GM21737 (cell line): Measurements from ENCODE around the gene AAR2.

Source experiments
- ATAC-seq: cut with Tn5 transposase; IDR thresholded peaks from one replicate; pipeline ENCODE4 v1.9.1; 2021; ENCODE audit warnings: mild to moderate bottlenecking, moderate library complexity; ENCODE audit not compliant: unreplicated experiment

Gene AAR2

GRCh38 chr20:36275441-36276189 is 39.3 kb downstream of the AAR2 start:
- ATAC-seq = no peak

DNA sequence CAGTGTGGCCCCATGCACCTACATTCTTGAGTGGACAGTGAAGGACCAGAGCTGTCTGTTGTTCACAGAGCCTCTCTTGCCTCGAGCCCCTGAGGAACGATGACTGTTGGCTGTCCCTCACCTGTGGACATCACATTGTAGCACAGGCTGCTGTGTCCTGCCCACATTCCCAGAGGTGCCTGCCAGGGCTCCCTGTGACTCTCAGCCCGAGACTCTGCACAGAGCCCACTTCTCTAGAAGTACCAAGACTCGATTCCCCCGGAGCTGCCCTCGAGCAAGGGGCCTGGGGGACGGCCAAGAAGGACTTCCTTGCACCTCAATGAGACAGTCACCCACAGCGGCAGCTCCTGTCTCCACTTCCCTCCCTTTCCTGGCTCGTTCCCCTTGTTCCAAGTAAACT is 41.3 kb downstream of the AAR2 start:
- ATAC-seq = no peak

DNA sequence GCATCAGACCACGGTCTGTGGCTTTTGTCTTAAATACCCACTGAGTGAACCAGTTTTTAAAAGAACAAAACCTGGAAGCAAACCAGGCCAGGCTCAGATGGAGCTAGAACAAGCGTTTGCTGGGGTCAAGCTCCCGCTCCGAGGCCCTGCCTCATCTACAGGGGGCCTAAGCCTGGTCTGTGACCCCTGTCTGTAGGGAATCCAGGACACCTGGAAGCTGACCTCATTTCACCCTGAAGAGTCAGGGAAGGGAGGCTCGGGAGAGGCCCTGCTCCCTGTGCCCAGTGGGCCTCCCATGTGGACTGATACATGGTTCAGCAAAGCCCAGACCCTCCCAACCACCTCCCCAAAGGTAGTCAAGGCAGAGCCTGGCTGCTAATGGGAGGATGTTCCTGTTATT is 43.1 kb downstream of the AAR2 start:
- ATAC-seq = no peak

DNA sequence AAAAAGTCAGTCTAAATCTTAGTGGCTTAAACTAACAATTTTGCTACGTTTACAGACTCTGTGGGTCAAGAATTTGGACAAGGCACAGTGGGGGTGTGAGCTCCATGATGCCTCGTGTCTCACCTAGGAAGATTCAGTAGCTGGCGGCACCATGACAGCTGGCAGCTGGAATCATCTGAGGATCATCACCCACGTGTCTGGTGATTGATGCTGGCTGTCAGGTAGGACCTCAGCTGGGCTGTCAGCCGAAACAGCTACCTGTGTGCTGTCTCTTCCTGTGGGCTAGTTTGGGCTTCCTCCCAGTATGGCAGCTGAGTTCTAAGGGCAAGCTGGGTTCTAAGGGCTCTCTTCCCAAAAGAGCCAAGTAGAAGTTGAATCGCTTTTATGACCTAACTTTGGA is 43.5 kb downstream of the AAR2 start:
- ATAC-seq = no peak

DNA sequence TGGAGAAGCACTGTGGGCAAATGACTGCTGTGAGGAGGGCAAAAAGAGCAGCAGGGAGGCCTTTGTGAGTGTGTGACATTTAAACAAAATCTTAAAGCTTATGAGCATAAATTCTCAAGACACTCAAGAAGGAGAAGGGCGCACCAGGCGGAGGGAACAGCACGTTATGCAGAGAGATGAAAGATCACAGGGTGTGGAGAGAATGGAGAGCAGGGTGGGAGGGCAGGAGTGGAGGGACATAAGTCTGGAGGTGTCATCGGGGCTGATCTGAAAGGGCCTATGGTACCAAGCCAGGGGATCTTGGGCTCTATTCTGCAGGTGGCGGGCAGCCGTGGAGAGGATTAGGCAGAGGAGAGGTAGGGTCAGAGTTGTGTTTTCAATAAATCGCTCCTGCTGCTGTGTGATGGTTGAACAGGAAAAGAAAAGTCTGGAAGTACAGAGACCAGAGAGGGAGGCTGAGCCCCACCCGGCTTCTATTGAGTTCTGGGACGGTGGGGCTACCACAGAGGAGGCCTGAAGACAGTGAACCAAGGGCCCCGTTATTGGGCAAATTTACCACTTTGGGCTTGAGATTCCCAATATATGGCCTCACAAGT is 45.6 kb downstream of the AAR2 start:
- no peak for ATAC-seq

DNA sequence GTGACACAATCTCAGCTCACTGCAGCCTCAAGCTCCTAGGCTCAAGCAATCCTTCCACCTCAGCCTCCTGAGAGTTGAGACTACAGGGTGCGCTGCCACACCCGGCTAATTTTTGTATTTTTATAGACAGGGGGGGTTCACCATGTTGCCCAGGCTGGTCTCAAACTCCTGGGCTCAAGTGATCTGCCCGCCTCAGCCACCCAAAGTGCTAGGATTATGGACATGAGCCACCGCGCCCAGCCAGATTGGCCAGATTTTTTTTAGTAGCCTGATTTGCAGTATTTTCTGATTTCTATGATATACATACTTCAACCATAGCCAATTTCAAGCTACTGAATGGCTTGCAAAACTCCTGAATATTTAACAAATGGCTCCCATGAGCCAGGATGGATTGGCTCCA is 48.5 kb downstream of the AAR2 start:
- no peak for ATAC-seq

DNA sequence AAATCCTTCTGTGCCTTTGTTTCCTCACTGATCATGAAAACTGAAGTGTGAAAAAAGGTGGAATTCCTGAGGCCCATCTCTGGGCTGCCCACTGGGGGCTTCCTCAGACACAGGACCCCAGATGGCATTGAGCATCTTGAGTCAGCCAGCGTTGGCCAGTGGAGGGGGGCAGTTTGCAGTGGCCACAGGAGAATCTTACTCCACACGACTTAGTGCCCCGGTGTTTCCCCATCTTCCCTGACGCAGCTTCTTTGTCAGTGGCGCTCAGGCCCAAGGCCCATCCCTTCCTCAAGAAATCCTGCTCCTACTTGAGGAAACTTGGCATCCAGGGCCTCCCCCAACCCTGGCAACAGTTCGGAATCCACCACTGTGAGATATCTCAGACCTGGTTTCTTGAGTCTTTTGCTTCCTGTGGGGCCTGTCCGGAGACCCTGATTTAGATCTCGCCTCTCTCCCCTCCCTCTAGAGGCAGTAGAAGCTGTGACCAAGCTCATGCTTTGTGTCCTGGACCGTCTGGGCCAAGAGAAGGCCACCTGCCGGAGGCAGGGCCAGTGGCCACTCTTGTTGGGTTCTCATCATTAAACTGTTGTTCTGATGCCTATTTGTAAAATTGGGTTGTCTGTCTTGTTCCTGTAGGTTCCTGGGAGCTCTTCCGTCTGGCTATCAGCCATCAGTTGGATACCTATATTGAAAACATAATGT is 49.6 kb downstream of the AAR2 start:
- ATAC-seq = no peak

DNA sequence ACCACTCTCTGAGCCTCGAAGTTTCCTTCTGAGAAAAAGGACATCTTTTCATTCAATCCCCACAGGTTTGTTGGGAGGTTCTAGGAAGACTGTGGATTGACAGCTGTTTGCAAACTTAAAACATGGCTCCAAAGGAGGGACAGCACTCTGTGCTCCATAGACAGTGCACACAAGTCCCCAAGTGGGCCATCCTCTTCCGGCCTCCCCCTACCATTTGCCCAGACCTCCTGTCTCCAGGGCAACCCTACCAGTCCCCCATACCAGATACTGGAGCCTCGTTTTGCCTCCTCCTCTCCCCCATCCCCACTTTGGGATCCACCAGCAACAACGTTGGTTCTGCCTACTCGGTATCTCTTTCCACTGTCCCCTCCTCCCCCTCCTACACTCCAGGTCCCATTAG is 61.4 kb downstream of the AAR2 start:
- ATAC-seq = no peak

- ATAC-seq = no peak
Observed at GRCh38 chr20:36298061-36298460, 61.8 kb downstream of the AAR2 start.

- ATAC-seq = no peak
Observed at GRCh38 chr20:36298795-36299339, 62.6 kb downstream of the AAR2 start.

DNA sequence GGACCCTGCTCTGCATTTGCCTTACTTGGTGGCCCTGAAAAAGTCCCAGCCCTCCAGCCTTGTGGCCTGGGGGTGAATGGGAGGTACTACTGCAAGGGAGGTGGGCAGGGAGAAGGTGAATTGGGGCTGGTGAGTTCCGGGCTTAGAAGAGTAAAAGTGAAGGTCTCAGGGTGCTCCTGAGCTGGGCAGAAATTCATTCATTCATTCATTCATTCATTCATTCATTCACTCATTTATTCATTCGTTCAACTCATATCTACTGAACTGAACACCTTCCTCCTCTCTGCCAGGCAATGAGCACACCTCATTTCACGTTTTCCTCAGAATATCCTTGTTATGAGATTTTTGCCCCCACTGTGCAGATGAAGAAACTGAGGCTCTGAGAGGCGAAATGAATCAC is 63.2 kb downstream of the AAR2 start:
- ATAC-seq = no peak

GRCh38 chr20:36301359-36302119 is 65.3 kb downstream of the AAR2 start:
- ATAC-seq = no peak

GRCh38 chr20:36303020-36303595 is 66.8 kb downstream of the AAR2 start:
- ATAC-seq = no peak

- no peak for ATAC-seq
Observed at GRCh38 chr20:36303831-36304230, 67.6 kb downstream of the AAR2 start.

DNA sequence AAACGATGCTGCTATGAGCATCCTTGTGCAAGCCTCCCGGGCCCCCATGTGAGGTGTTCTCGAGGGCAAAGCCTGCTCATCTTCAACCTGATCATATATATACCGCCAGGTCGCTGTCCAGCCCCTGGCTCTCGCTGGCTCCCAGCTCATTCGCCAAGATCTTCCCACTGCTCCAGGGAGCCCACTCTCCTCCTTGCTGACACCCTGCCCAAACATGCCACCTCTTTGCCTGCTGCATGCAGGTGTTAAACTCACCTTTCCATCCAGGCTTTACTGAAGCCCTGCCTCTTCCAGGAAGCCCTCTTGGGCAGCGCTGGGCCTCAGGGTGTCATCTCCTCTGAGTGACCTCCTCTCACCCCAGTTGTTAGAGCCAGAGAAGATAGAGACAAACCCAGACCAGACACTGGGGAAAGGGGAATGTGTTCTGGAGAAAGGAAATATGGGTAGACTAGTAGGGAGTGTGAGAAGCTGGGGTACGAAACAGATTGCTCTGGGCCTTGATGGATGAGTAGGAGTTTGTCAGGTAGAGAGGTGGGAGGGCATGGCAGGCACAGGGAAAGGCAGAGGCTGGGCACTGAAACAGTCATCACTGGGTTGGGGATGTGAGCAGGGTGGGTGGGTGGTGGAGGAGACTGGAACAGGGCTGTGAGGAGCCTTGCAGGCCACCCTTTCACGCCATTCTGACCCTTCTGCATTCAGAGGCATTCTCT is 68.7 kb downstream of the AAR2 start:
- ATAC-seq = no peak

DNA sequence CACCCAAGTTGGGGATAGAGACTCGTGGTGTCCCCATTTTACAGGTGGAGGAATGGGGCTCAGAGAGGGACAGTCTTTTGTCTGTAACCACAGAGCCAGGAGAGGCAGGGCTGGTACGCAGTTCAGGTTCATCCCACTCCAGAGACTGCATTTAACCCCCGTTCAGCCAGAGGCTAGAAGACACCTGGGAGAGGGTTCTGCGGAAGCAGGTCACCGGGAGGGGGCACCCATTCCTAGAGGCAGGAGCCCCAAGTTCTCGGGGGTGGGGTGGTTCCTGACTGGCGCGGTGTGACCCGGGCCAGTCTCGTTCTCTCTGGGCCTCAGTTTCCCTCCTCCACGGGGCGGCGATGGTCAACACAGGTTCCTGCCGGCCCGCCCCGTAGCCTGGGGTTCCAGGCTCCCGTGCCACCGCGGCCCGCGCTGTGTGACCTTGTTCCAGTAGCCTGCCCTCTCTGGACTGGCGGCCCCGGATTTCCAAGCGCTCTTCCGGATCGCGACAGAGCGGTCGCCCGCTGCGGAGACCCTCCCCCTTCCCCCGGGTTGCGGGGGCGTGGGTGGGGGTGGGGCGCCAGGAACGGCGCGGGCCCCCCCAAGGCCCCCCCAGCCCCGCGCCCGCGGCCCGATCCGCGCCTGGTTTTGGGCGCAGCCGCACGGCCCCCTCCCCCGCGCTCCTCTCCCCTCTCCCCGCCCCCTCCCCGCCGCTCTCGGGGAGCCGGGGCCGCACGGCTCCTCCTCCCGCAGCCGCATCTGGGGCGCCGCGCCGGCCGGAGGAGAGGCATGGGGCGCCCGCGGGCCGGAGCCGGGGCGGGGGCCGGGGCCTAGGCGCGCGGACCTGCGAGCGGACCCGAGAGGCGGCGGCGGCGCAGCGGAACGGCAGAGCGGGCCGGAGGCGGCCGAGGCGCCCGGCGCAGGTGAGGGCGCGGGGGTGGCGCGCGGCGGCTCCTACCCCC is 69.6 kb downstream of the AAR2 start, which contains the start of gene DLGAP4:
DLGAP4 (plus strand) TSS at position 738 of the 950 bp plus-strand sequence. CDS start 125,379 bp downstream, outside the sequence.
- ATAC-seq = no peak
